COLO668 (cell line): ENCODE measurements around the gene HIP1R.
"Not testable (repeated sequence)": the region's sequence is repeated elsewhere in the genome, so short reads cannot be mapped to it uniquely, and the experiment has no call there.

Experiments used
- DNase-seq: peaks from one replicate; lab custom pipeline; 2025; ENCODE audit not compliant: unreplicated experiment; lab: John Stamatoyannopoulos, UW

The HIP1R gene

DNA sequence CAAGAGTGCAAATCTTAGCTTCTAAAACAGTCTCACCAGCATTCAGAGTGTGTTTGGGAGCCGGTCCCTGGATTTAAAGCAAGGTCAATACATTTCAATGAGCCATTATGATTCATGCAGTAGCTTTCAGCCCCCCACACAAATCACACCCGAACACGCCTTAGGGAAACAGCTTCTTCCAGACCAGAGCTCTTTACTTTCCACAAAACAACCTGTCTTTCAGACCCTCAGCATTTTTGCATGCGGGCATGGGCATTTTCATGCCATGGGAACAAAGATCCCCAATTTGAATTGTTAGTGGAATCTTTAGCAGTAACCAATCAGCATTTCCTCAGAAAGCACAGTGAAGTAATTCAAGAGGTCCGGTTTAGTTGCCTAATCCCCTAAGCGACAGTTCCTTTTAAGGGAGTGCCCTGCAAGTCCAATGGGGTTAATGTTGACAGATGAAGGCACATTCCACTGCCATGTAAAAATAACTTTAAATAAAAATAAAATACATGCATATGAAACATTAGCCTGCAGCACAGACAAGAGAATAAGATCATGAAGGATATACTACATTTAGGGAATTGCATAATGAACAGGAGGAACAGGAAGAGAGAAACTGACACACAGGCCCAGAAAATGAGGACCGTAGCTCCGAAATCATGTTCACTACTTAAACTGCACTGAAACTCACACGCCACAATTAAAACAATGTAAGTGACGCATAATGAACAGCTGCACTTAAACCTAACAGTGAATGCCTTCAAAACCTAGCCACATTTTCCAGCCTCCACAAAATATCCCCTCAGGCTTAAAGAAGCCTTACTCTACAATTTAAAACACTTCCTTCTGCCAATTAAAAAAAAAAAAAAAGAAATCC is 56.6 kb downstream of the HIP1R start:
- no peak for DNase-seq

DNA sequence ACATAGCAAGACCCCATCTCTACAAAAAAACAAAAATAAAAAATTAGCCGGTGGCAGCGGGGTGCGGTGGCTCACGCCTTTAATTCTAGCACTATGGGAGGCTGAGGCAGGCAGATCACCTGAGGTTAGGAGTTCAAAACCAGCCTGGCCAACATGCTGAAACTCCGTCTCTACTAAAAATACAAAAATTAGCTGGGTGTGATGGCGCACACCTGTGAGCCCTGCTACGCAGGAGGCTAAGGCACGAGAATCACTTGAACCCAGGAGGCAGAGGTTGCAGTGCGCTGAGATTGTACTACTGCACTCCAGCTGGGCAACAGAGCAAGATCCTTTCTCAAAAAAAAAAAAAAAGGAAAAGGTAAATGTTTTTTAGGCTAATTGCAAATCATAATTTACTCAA is 57.5 kb downstream of the HIP1R start:
- not testable (repeated sequence) for DNase-seq

DNA sequence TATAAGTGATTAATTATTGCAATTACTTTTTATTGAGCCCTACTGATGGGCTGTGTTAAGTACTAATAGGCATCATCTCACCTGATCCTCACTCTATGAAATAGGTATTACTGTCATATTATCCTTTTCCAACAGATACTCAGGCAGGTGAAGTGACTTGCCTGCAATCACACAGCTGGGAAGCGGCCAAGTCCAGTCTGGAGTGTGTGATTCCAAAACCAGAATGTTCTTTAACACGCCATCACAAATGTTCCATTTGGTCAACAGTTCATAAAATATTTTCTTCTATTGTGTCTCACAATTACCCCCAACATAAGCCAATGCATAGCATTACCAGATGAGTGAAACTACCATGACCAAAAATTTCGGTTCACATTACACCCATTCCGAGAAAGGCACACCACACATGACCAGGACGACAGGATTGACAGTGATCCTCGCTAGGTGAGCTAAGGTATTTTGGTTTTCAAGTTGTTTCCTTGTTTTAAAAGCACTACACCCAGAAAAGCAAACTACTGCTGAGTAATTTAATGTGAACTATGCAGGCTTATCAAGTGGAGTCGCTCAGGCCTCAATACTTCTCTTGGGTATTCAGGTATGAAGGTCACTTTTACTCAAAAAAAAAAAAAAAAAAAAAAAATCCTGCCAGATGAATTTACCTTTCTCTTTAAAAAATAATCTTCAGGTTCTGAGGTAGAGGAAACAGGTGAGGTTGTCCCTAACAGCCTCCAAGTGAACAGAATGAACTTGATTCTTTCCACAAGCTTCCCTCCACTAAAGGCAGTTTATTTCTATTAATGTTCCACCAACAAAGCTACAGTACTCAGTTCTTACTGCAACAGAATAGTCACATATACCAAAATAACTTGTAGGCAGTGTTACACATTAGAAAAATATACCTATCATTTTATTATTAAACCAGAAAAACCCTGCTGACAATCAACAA is 58.2 kb downstream of the HIP1R start:
- DNase-seq: no peak

DNA sequence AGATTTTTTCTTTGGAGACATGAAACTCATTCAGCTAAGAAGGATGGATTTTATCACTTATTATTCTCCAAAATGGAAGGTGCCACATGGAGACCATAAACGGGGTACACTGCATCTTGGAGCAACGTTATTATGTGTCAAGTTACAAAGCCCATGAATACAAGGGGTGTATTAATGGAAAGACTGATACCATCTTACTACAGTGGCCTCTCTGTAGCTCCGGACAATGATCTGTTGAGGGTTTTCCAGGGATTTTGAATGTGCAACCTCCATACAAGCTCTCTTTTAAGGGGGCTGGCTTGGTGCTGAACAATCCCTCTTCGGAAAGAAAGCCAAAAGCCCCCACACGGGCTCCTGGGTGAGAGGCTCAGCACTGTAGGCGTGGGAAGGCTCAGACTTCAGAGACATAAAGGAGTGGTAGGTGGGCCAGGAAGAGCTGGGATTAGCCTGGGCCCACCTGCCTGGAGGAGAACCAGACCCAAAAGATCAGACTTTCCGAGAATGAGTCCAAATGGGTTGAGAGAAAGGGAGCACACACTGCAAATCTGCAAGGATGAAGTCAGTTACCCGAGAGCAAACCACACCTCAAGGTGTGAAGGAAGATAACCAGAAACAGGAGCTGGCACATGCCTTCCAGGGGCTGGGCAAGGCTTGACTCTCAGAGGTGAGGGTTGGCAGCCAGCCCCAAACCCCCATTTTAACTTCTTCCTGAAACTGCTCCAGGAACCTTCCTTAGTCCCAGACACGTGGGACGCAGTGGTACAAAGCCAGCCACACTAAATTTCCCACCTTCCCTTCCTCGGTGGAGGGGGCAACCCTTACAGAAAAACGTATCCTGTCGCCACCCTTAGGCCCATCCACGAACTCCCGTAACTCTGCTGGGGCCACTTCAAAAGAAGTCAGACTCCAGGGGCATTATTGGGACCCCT is 59.2 kb downstream of the HIP1R start:
- no peak for DNase-seq

DNA sequence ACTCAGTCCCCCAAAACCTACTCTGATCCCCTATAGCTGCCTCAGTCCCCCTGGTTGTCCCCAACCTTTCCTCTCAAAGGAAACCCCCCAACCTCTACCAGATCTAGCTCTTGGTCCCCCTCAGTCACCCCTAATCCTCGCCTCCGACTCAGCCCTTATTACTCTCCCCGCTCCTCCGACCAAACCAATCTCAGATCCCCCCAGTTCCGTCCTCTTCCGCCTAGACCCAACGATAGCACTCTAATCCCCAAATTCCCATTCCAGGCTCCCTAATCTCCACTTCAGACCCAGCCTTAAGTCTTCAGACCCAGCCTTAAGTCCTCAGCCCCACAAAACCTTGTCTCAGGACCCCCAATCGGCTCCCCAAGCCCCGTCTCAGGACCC is 60.1 kb downstream of the HIP1R start:
- DNase-seq: no peak

DNA sequence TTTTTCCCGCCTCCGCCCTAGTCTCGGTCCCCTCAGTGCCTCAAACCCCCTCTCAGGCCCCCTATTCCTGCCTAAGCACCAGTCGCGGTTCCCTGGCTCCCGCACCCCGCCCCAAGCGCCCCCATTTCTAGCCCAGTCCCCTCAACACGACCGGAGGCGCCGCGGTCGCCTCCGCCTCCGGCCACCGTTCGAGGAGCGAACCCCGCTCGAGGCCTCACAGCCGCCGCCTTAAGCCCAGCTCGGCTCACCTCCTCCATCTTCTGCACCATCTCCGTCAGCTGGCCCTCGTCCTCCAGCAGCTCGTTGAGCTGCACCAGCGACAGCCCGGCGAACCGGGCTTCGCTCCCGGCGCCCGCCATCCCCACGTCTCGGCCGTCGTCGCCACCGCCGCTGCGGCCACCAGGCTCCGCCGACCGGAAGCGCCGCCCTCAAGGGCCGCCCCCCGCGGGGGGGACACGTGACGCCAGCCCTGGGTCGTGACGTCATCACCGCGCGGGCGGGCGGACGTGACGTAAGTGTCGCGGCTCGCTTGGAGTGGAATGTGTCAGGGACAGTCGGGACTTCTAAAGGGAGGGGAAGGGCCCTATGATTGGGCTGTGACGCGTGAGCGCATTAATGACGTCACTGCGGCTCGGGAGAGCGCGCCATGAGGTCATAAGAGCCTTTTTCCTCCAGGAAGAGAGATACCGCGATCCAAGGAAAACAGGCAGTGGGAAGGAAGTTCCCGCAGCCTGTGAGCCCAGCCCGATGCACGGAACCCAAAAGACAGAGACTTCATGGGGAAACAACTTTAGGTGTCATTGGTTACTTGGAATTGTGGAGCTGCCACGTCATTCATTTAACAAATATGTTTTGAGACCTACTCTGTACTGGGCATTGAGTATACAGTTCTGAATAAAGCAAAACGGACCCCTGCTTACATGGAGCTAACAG is 60.7 kb downstream of the HIP1R start, which contains the start of gene VPS37B:
Gene VPS37B, minus strand, starts transcription at position 421 of the 933 bp plus-strand sequence. Its CDS starts 62 bp downstream, at position 359.
- peak; percentile 95 for DNase-seq

DNA sequence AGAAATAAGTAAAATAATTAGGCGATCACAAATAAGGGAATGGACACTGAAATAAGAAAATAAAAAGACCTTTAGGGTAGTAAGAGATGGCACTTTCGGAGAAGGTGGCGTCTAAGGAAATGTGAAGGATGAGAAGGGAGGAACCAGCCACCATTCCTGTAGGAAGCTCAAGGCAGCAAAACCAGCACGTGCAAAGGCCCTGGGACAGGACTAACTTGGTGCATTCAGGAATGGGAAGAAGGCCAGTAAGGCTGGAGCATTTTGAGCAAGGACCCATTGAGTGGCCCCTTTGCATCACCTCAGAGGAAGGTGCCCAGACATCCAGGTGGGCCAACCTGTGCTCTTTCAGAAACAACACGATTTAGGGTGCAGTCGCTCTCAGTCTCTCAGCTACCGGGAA is 61.4 kb downstream of the HIP1R start:
- no peak for DNase-seq

DNA sequence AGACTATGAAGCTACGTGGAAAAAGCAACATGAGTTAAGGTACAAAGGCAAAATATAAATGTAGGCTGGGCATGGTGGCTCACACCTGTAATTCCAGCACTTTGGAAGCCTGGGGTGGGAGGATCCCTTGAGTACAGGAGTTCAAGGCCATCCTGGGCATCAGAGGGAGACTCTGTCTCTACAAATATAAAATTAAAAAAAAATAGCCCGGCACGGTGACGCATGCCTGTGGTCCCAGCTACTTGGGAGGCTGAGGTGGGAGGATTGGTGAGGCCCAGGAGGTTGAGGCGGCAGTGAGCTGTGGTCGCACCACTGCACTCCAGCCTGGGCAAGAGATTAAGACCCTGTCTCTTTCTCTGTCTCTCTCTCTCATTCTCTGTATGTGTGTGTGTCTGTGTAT is 64.6 kb downstream of the HIP1R start:
- DNase-seq: no peak

DNA sequence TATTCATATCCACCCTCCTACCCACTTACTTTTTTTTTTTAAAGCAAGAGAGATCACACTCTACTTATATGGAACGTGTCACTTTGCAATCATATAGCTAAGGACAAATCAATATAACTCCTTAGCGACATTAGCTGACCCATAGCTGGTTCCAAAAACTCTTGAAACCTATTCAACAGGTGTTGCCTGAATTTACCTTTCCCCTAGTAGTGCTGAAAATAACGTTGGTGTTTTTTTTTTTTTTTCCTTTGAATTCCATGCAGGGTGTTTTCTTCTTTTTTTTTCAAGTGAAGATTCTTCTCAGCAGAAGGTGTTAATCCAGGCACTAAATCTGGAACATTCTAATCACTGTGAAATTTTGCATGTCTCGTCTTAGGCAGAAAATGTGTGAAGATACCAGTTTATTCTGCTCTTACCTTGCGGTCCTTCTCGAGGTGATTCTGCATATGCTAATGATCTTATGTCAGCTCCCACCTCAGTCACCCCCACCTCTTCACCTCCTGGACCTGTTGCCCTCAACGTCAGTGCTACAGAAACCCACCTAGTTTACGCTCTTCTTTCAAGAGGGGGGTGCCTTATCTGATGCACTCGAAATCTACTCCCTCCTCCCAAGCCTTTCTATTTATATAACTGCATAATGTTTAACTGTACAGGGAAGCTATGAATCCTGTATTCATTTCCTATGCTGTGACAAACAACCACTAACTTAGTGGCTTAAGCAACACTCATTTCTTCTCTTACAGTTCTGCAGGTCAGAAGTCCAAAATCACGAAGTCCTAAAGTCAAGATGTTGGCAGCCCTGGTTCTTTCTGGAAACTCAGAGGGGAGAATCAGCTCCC is 67.8 kb downstream of the HIP1R start:
- no peak for DNase-seq

DNA sequence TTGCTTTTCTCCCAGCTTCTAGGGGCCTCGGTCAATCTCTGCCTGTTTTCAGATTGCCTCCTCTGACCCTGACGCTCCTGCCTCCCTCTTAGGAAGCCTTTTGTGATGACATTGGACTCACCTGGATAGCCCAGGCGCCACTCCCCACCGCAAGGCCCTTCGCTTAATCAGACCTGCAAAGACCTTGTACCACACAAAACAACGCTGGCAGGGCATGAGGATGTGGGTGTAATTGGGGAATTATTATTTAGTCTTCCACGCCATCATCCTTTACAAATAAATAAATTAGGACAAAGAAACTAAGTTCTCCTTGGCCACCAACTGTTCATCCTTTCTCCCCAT is 68.4 kb downstream of the HIP1R start:
- DNase-seq: no peak

DNA sequence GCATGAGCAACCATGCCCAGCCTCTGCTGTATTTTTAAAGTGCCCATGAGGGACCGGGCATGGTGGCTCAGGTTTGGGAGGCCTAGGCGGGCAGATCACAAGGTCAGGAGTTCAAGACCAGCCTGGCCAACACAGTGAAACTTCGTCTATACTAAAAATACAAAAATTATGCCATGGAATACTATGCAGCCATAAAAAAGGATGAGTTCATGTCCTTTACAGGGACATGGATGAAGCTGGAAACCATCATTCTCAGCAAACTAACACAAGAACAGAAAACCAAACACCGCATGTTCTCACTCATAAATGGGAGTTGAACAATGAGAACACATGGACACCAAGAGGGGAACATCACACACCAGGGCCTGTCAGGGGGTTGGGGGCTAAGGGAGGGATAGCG is 70.0 kb downstream of the HIP1R start:
- DNase-seq: not testable (repeated sequence)

DNA sequence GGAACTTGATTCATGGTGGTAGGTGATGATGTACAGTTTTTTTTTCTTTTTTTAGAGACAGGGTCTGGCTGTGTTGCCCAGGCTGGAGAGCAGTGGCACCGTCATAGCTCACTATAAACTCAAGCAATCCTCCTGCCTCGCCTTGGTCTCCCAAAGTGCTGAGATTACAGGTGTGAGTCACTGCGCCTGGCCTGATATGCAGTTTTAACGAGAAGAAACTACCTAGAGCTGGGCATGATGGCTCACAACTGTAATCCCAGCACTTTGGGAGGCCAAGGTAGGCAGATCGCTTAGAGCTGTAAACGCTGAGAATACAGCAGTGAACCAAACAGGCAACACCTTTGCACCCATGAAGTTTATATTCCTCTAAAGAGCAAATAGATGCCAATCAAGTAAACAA is 73.7 kb downstream of the HIP1R start:
- DNase-seq: no peak

DNA sequence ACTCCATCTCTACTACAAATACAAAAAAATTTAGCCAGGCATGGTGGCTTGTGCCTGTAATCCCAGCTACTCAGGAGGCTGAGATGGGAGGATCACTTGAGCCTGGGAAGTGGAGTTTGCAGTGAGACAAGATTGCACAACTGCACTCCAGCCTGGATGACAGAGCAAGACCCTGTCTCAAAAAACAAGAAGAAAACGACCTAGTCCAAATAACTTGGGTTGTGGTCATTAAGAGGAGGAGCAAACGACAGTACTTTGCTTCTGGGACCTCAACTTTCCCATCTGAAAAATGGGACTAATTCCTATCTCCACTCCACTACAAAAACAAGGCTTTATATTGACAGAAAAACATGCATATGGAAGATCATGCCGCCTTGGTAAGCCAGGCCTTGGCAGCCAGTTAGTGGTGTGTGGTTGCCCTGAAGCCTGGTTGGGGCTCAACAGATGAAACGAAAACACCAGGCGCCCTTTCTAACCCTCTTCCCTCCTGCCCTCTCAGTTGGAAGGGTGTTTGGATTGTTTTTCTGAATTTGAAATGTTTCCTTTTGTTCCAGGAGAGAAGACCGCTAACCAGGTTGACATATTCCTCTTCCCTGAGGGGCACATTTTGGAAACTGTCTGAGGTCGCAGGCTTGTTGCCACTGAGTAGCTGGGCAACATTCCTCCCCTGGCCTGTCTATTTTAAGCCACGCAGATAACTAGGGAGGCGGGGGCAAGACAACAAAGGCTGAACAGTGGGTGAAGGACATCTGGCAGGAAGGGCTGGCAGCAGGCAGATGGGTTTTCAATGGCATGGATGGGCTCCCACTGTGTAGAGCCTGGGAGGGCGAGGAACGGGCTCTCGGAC is 74.4 kb downstream of the HIP1R start:
- peak; percentile 50 for DNase-seq
